ENCODE data around the gene TBC1D3B.

DNA sequence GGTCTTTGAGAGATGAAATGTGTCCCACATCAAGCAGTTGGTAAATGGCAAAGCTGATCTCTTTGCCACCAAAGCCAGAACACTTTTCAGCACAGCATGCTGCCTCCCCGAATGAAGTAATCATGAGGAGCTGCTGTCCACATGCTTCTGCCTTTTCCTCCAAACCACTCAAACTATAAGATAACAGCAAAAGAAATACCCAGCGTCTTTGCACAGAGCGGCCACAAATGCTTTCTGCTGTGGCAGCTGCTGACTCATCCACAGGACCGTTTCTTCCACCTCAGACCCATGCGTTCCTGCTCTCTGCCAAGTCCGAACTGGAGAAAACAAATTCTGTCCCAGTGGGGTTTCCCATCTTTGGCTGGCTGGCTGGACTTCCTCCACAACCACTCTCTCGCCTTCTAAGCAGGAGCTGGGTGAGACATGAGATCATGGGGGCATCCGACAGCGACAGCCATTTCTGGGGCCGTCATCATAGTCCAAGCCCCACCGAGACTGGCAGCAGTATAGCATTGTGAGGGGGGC, 27.1 kb downstream of the TBC1D3B start:
- TF ChIP-seq, protein P1, sequence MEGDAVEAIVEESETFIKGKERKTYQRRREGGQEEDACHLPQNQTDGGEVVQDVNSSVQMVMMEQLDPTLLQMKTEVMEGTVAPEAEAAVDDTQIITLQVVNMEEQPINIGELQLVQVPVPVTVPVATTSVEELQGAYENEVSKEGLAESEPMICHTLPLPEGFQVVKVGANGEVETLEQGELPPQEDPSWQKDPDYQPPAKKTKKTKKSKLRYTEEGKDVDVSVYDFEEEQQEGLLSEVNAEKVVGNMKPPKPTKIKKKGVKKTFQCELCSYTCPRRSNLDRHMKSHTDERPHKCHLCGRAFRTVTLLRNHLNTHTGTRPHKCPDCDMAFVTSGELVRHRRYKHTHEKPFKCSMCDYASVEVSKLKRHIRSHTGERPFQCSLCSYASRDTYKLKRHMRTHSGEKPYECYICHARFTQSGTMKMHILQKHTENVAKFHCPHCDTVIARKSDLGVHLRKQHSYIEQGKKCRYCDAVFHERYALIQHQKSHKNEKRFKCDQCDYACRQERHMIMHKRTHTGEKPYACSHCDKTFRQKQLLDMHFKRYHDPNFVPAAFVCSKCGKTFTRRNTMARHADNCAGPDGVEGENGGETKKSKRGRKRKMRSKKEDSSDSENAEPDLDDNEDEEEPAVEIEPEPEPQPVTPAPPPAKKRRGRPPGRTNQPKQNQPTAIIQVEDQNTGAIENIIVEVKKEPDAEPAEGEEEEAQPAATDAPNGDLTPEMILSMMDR (IDR thresholded peaks at IDR 0.05; ENCODE audit: borderline replicate concordance, extremely low read depth, low read length, poor library complexity, severe bottlenecking), result no peak
- no peak for TF ChIP-seq EZH2 (IDR thresholded peaks at IDR 0.05; ENCODE audit: borderline replicate concordance, low read depth, low read length, severe bottlenecking)

All from DND-41 (cell line).